HepG2 (cell line): ENCODE results near the gene VENTX. TPM values are rescaled to one million over a fixed set of nuclear protein-coding genes. Genes with fewer than 3 reads are reported as not detected.

Experiments
- ATAC-seq: fragments of 200-7000 bp; cut with Tn5 transposase; 3 replicates; pipeline ENCODE4 v1.9.1; 2020; ENCODE audit warnings: mild to moderate bottlenecking, moderate library complexity
- BruUV-seq: library from RNA; stranded (reverse); fragments of 400-500 nt; replicated peaks from 2 replicates; lab custom pipeline; 2021; lab: Mats Ljungman, UMichigan
- CTCF ChIA-PET: fragments of 300-600 bp; formaldehyde crosslinking; extraction: SDS; loops from one replicate; lab custom pipeline; 2021; ENCODE audit warnings: low total read pairs, inconsistent platforms, low intra/inter-chr PET ratio; lab: Yijun Ruan, JAX
- POLR2A ChIA-PET: fragments of 350-600 bp; sonication (Branson Sonifier 250); formaldehyde crosslinking; loops from one replicate; lab custom pipeline; 2020; ENCODE audit warnings: antibody characterized with exemption, inconsistent platforms; lab: Yijun Ruan, JAX
- DNase-seq: peaks from one replicate; pipeline ENCODE4 v3.0.0-alpha.2; 2015; ENCODE audit warnings: low spot score
- FAIRE-seq: peaks from 3 replicates; lab custom pipeline; 2011; peaks lifted over from hg19 to GRCh38; lab: Jason Lieb, UNC
- H2AFZ ChIP-seq: one replicate; pipeline ENCODE4 v1.6.1; 2011; ENCODE audit warnings: low read length, inconsistent platforms
- H3K27ac ChIP-seq: fragments of 300-600 bp; 3 replicates; pipeline ENCODE4 v1.8.0; 2011; ENCODE audit warnings: mixed run types, mild to moderate bottlenecking, mixed read lengths, low read length, inconsistent platforms; ENCODE audit not compliant: insufficient read depth; ENCODE audit errors: extremely low read length
- H3K27me3 ChIP-seq, 2 experiments: fragments of 200-600 bp in 1 of 2; 2 replicates in 1 of 2; 3 replicates in 1 of 2; pipeline versions ENCODE4 v1.6.0 to v1.8.0; 2011; ENCODE audit warnings: low read length in 2 of 2, mild to moderate bottlenecking in 2 of 2, moderate library complexity in 2 of 2, inconsistent platforms in 1 of 2; ENCODE audit not compliant: insufficient read depth in 2 of 2, control insufficient read depth in 1 of 2
- H3K36me3 ChIP-seq, 2 experiments: fragments of 200-600 bp in 1 of 2; replicated peaks in 1 of 2; 2 replicates in 1 of 2; 3 replicates in 1 of 2; pipeline versions ENCODE4 v1.5.1 to v1.8.0; 2011; ENCODE audit warnings: low read length in 2 of 2, inconsistent platforms in 1 of 2; ENCODE audit not compliant: insufficient read depth in 2 of 2, control insufficient read depth in 1 of 2
- H3K4me1 ChIP-seq: 2 replicates; pipeline ENCODE4 v1.5.1; 2012; ENCODE audit warnings: low read length, inconsistent platforms; ENCODE audit not compliant: insufficient read depth
- H3K4me2 ChIP-seq: 2 replicates; pipeline ENCODE4 v1.6.0; 2011; ENCODE audit warnings: low read depth, low read length, inconsistent platforms
- H3K4me3 ChIP-seq, 3 experiments: fragments of 200-600 bp in 1 of 3; sonication (generic), shearing (Covaris generic) in 1 of 3; replicated peaks in 1 of 3; 2 replicates each; pipeline ENCODE4 v1.5.1; 2011 to 2016; ENCODE audit warnings: low read length in 3 of 3, inconsistent platforms in 2 of 3, low read depth in 2 of 3, mild to moderate bottlenecking in 2 of 3, control low read depth in 1 of 3, mixed read lengths in 1 of 3; ENCODE audit not compliant: insufficient read depth in 1 of 3
- H3K79me2 ChIP-seq: one replicate; pipeline ENCODE4 v1.6.1; 2011; ENCODE audit warnings: low read length, inconsistent platforms; ENCODE audit not compliant: insufficient read depth
- H3K9ac ChIP-seq: 2 replicates; pipeline ENCODE4 v1.6.0; 2011; ENCODE audit warnings: mild to moderate bottlenecking, low read depth, low read length, inconsistent platforms; ENCODE audit not compliant: insufficient read depth
- H3K9me3 ChIP-seq: 2 replicates; pipeline ENCODE4 v1.5.1; 2012; ENCODE audit warnings: mild to moderate bottlenecking, low read length
- H4K20me1 ChIP-seq: 2 replicates; pipeline ENCODE4 v1.6.0; 2011; ENCODE audit warnings: inconsistent platforms, mild to moderate bottlenecking, low read length, moderate library complexity; ENCODE audit not compliant: insufficient read depth
- ATF7 ChIP-seq, 2 experiments: fragments of 450-650 bp in 1 of 2; sonication (generic) in 1 of 2; formaldehyde crosslinking in 1 of 2; IDR thresholded peaks; 2 replicates each; pipeline versions ENCODE4 v1.4.0 to v1.6.1; 2016 to 2020; ENCODE audit warnings: antibody characterized with exemption in 1 of 2, mild to moderate bottlenecking in 1 of 2, missing genetic modification reagents in 1 of 2
- KDM3A ChIP-seq: IDR thresholded peaks from 2 replicates; pipeline ENCODE4 v1.6.1; 2018; ENCODE audit warnings: low read depth, missing compliant biosample characterization
- MAFG ChIP-seq: sonication (generic); formaldehyde crosslinking; IDR thresholded peaks from 2 replicates; pipeline ENCODE4 v1.5.1; 2020; ENCODE audit warnings: mild to moderate bottlenecking, missing genetic modification reagents
- MED8 ChIP-seq: sonication (generic); formaldehyde crosslinking; IDR thresholded peaks from 2 replicates; pipeline ENCODE4 v1.8.1; 2023; ENCODE audit warnings: mild to moderate bottlenecking, missing genetic modification reagents; ENCODE audit not compliant: insufficient replicate concordance
- PAWR ChIP-seq: sonication (generic); formaldehyde crosslinking; IDR thresholded peaks from 2 replicates; pipeline ENCODE4 v1.4.0; 2020; ENCODE audit warnings: missing genetic modification reagents, mild to moderate bottlenecking, borderline replicate concordance
- PHF8 ChIP-seq: sonication (generic); formaldehyde crosslinking; IDR thresholded peaks from 2 replicates; pipeline ENCODE4 v1.5.0; 2020; ENCODE audit warnings: missing genetic modification reagents
- SNRNP70 ChIP-seq: fragments of 200-400 bp; formaldehyde crosslinking; IDR thresholded peaks from 2 replicates; pipeline ENCODE4 v1.6.1; 2017; ENCODE audit warnings: mild to moderate bottlenecking, low read depth, low read length, moderate library complexity
- ZFP1 ChIP-seq: IDR thresholded peaks from 2 replicates; pipeline ENCODE4 v1.6.1; 2016
- ZNF407 ChIP-seq: sonication (generic); formaldehyde crosslinking; IDR thresholded peaks from one replicate; pipeline ENCODE4 v1.5.1; 2020; ENCODE audit warnings: mild to moderate bottlenecking, missing genetic modification reagents; ENCODE audit errors: not compliant biosample characterization
- ZNF703 ChIP-seq: sonication (generic); formaldehyde crosslinking; IDR thresholded peaks from 2 replicates; pipeline ENCODE4 v1.5.1; 2020; ENCODE audit warnings: missing genetic modification reagents, mild to moderate bottlenecking, moderate library complexity, borderline replicate concordance
- ZNF713 ChIP-seq: sonication (generic); formaldehyde crosslinking; IDR thresholded peaks from 2 replicates; pipeline ENCODE4 v1.4.0; 2020; ENCODE audit warnings: mild to moderate bottlenecking, missing genetic modification reagents
- ZNF839 ChIP-seq: sonication (generic); formaldehyde crosslinking; IDR thresholded peaks from 2 replicates; pipeline ENCODE4 v1.4.0; 2020; ENCODE audit warnings: missing genetic modification reagents, mild to moderate bottlenecking, borderline replicate concordance
- WGBS: methylation state at CpG from one replicate; pipeline ENCODE4 v1.1.6; 2017; ENCODE audit warnings: low lambda C conversion rate; 5-methylcytosine and 5-hydroxymethylcytosine counted together
- in situ Hi-C: cut with HindIII; loops from 2 replicates; pipeline ENCODE4 v1.10.0; 2017; ENCODE audit warnings: low pct_unique_long_range_greater_than_20kb; ENCODE audit not compliant: extremely low pct_ligation_motif_present
- intact Hi-C: fragments of 100-400 bp; cut with micrococcal nuclease; formaldehyde crosslinking; loops from one replicate; pipeline ENCODE4 v1.10.0; 2022; ENCODE audit not compliant: unreplicated experiment
- polyA plus RNA-seq, 8 experiments: library from polyadenylated mRNA; depleted of rRNA in 3 of 8; stranded (reverse) in 7 of 8; unstranded in 1 of 8; fragments of >200 nt; fragmentation: Illumina TruSeq in 4 of 8; extraction: Trizol in 4 of 8; gene quantifications; 2 replicates each; pipeline versions ENCODE4 v1.2.1 to v1.2.3, GENCODE V29; 2011 to 2016; ENCODE audit warnings: low read depth in 4 of 8, missing spikeins in 1 of 8, mixed read lengths in 1 of 8; ENCODE audit not compliant: insufficient read depth in 1 of 8
- total RNA-seq, 5 experiments: library from RNA; depleted of rRNA; stranded (reverse); fragments of >200 nt; fragmentation: Illumina TruSeq; extraction: Trizol; gene quantifications; 2 replicates each; pipeline ENCODE4 v1.2.3, GENCODE V29; 2016; ENCODE audit warnings: low read depth in 1 of 5

VENTX gene
- total and polyA plus RNA-seq, 2 of the 13 experiments (the other 11 are each of a cell fraction or from before 2014, with no cell fraction given) = not detected

- TF ChIP-seq ZNF407 = no peak
- TF ChIP-seq ATF7 (IDR thresholded peaks at IDR 0.05) = no peak
- TF ChIP-seq ATF7 (CRISPR knock-in tag; IDR thresholded peaks at IDR 0.05) = no peak
- TF ChIP-seq KDM3A = no peak
- TF ChIP-seq ZFP1 (CRISPR knock-in tag) = no peak
- TF ChIP-seq ZNF713 (CRISPR knock-in tag) = no peak
- TF ChIP-seq MAFG (CRISPR knock-in tag) = no peak
- no peak for TF ChIP-seq ZNF703 (CRISPR knock-in tag)
- TF ChIP-seq PHF8 (CRISPR knock-in tag) = no peak
- TF ChIP-seq PAWR (CRISPR knock-in tag) = no peak
- TF ChIP-seq ZNF839 (CRISPR knock-in tag) = no peak
- TF ChIP-seq SNRNP70 = no peak
- TF ChIP-seq MED8 (CRISPR knock-in tag) = no peak
- TF ChIP-seq, all 625 proteins: peak for 0
- Histone ChIP-seq H3K9ac (no peak overlapping the region), H3K9me3 (no peaks in the 10 kb centered on the region), H4K20me1 (no peaks in the 10 kb centered on the region), H3K27ac (no peak overlapping the region), H2AFZ (no peak overlapping the region), H3K4me1 (peaks cover 28% of the 10 kb centered on the region), H3K79me2 (no peaks in the 10 kb centered on the region), H3K27me3 (peaks cover 9 to 43% of the 10 kb centered on the region in 2 experiments; a peak in 4 of 5 replicates), H3K36me3 (no peaks in the 10 kb centered on the region), H3K4me2 (no peak overlapping the region), H3K4me3 (no peak overlapping the region)
- POLR2A ChIA-PET = no interaction called here
- no peak for FAIRE-seq
- no peak for ATAC-seq
- BruUV-seq = no TSS peak
- 61% methylated on average over 8 of the region's 14 CpGs for WGBS
- in situ Hi-C loops (no loop called here), intact Hi-C loops (no loop called here)
- CTCF ChIA-PET = no interaction called here
- DNase-seq = no peak
Measured at GRCh38 chr10:133262696-133263095, 25.0 kb downstream of the VENTX start.
